ENCODE data around the gene ZNF12. TPM values are rescaled to one million over a fixed set of nuclear protein-coding genes. Genes with fewer than 3 reads are reported as not detected.
"Not testable (repeated sequence)": the region's sequence is repeated elsewhere in the genome, so short reads cannot be mapped to it uniquely, and the experiment has no call there.

The ZNF12 gene
- total and polyA plus RNA-seq, 9 donors: 15.4 to 23.9 (median 19.7) TPM

DNA sequence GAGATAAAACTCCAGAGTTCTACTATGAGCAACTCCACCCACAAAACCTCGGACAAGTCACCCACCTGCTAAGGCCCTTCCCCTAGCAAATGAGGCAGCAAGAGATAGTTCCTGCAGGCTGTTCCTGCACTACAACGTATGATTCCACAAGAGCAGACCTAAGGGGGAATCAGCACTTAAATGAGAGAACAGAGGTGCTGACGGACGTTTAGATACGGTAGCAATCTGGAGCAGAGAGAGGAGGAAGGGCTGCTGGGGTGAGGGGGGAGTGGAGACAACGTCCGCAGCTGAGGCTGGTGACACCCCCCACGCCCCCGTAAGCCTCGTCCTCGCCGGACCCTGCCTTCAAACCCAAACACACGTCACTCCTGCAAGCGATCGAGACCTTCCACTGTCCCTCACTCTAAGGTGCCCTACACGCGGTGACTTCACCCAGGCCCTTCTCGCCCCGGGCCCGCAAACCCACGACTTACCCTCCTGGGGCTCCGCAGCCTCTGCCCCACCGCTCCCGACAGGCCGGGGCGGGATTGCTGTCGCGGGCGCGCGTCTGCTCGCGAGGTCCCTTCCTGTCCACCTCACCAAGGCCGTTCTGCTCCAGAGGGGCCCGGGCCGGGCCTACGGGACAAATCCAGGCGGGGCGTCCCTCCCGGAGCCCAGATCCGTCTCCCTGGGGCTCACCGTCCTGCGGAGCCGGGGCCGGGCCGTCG is 635 bp downstream of the ZNF12 start:
- peaks cover 28% of the 10 kb centered on the region for H3K36me3 ChIP-seq (ENCODE audit: control insufficient read depth, insufficient read depth, low read length)
- peak; percentile 51 for DNase-seq
- peaks cover 2% of the 10 kb centered on the region for H3K27me3 ChIP-seq (ENCODE audit: control insufficient read depth, insufficient read depth, low read length)
- peak overlapping the region; percentile 89 for H3K27ac ChIP-seq (ENCODE audit: low read length)
- peak overlapping the region; percentile 98 for H3K4me3 ChIP-seq (ENCODE audit: low read length)
- peaks cover 20% of the 10 kb centered on the region for H3K4me1 ChIP-seq (ENCODE audit: control insufficient read depth, insufficient read depth, low read length)
- peaks cover 19% of the 10 kb centered on the region for H3K9me3 ChIP-seq (replicated peaks; ENCODE audit: control insufficient read depth, low read depth, low read length)
- 0% methylated on average over 35 of the region's 47 CpGs for WGBS (ENCODE audit: insufficient coverage)

DNA sequence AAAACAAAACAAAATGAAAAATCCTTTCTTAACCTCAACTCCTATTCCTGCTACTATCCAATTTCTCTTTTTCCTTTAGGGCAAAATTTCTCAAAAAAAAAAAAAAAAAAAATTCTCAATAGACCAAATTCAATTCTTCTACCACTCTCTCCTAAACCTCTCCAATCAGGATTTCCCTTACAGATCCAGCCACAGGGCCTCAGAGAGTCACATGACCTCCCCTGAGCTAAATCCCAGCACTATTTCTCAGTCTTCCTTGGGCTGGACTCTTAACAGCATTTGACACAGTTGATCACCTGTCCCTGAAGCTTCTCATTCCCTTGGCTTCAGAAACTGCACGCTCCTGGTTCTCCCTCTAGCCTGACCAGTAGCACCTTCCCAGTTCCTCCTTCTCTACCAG is 4.9 kb downstream of the ZNF12 start:
- H3K9me3 ChIP-seq (replicated peaks; ENCODE audit: control insufficient read depth, low read depth, low read length): peaks cover 51% of the 10 kb centered on the region
- H3K27ac ChIP-seq (ENCODE audit: low read length): no peak overlapping the region
- no peak overlapping the region for H3K4me3 ChIP-seq (ENCODE audit: low read length)
- peaks cover 63% of the 10 kb centered on the region for H3K36me3 ChIP-seq (ENCODE audit: control insufficient read depth, insufficient read depth, low read length)
- H3K27me3 ChIP-seq (ENCODE audit: control insufficient read depth, insufficient read depth, low read length): no peaks in the 10 kb centered on the region
- DNase-seq: no peak
- peaks cover 17% of the 10 kb centered on the region for H3K4me1 ChIP-seq (ENCODE audit: control insufficient read depth, insufficient read depth, low read length)
- WGBS (ENCODE audit: insufficient coverage): 63% methylated on average over 1 of the region's 1 CpG

DNA sequence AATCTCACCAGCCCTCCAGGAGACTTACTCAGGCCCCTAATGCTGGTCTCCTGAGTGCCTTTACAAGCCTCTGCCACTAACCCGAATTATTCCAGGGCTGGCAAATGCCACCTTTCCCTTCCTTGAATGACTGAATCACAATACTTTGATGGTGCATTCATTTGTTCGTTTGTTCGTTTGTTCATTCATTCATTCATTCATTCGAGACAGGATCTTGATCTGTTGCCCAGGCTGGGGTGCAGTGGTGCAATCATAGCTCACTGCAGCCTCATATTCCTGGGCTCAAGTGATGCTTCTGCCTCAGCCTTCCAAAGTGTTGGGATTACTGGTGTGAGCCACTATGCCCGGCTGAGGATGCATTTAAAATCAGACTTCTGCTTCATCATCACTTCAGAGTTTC is 6.0 kb downstream of the ZNF12 start:
- no peak overlapping the region for H3K4me3 ChIP-seq (ENCODE audit: low read length)
- H3K36me3 ChIP-seq (ENCODE audit: control insufficient read depth, insufficient read depth, low read length): peaks cover 74% of the 10 kb centered on the region
- peaks cover 60% of the 10 kb centered on the region for H3K9me3 ChIP-seq (replicated peaks; ENCODE audit: control insufficient read depth, low read depth, low read length)
- no peak overlapping the region for H3K27ac ChIP-seq (ENCODE audit: low read length)
- DNase-seq: no peak
- H3K27me3 ChIP-seq (ENCODE audit: control insufficient read depth, insufficient read depth, low read length): no peaks in the 10 kb centered on the region
- 96% methylated on average over 4 of the region's 5 CpGs for WGBS (ENCODE audit: insufficient coverage)
- peaks cover 13% of the 10 kb centered on the region for H3K4me1 ChIP-seq (ENCODE audit: control insufficient read depth, insufficient read depth, low read length)

DNA sequence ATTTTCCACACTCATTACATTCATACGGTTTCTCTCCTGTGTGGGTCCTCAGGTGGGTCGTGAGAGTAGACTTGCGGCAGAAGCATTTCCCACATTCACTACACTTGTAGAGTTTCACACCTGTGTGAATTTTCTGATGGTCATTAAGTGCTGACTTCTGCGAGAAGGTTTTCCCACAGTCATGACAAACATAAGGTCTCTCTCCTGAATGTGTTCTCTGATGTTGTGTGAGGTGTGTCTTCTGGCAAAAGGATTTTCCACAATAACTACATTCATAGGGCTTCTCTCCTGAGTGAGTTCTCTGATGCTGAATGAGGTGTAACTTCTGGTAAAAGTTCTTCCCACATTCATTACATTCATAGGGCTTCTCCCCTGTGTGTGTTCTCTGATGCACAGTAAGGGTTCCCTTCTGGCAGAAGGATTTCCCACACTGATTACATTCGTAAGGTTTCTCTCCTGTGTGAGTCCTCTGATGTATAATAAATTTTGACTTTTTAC is 15.1 kb downstream of the ZNF12 start:
- Histone ChIP-seq H3K9me3 (replicated peaks; ENCODE audit: control insufficient read depth, low read depth, low read length) (peaks cover 87% of the 10 kb centered on the region), H3K36me3 (ENCODE audit: control insufficient read depth, insufficient read depth, low read length) (peaks cover 83% of the 10 kb centered on the region), H3K4me1 (ENCODE audit: control insufficient read depth, insufficient read depth, low read length) (no peaks in the 10 kb centered on the region), H3K27me3 (ENCODE audit: control insufficient read depth, insufficient read depth, low read length) (no peaks in the 10 kb centered on the region), H3K4me3 (ENCODE audit: low read length) (no peak overlapping the region), H3K27ac (ENCODE audit: low read length) (no peak overlapping the region)
- no peak for DNase-seq
- no CpG with 5 or more reads among the region's 5 CpGs for WGBS (ENCODE audit: insufficient coverage)

DNA sequence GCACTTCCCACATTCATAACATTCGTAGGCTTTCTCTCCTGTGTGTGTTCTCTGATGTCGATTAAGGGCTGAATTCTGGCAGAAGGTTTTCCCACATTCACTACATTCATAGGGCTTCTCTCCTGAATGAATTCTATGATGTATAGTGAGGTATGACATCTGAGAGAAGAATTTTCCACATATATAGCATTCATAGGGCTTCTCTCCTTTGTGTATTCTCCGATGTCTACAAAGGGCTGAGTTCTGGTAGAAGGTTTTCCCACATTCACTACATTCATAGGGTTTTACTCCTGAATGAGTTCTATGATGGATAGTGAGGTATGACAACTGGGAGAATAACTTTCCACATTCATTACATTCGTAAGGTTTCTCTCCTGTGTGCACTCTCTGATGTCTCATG is 15.6 kb downstream of the ZNF12 start:
- Histone ChIP-seq H3K4me3 (ENCODE audit: low read length) (no peak overlapping the region), H3K9me3 (replicated peaks; ENCODE audit: control insufficient read depth, low read depth, low read length) (peaks cover 87% of the 10 kb centered on the region), H3K27ac (ENCODE audit: low read length) (no peak overlapping the region), H3K27me3 (ENCODE audit: control insufficient read depth, insufficient read depth, low read length) (no peaks in the 10 kb centered on the region), H3K36me3 (ENCODE audit: control insufficient read depth, insufficient read depth, low read length) (peaks cover 80% of the 10 kb centered on the region), H3K4me1 (ENCODE audit: control insufficient read depth, insufficient read depth, low read length) (no peaks in the 10 kb centered on the region)
- WGBS (ENCODE audit: insufficient coverage): no CpG with 5 or more reads among the region's 4 CpGs
- DNase-seq: no peak

DNA sequence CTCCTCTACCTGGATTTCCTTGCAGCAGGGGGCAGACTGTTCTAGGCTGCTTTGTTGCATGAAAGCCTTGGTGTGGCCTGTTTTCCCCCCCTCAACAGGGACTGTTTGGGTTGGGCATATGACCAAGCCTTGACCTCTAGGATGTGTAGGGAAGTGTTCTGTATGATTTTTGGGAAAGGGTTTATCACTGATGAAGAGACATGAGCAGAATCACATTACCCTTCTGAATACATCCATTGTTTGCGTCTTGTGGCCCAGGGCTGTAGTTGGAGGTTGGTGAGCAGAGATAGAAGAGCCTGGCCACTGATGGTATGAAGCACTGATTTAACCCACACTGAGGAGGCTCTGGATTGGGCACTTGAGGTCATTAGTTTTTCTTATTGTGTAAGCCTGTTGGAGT is 26.6 kb downstream of the ZNF12 start:
- no CpG with 5 or more reads among the region's 1 CpG for WGBS (ENCODE audit: insufficient coverage)
- no peaks in the 10 kb centered on the region for H3K27me3 ChIP-seq (ENCODE audit: control insufficient read depth, insufficient read depth, low read length)
- H3K36me3 ChIP-seq (ENCODE audit: control insufficient read depth, insufficient read depth, low read length): no peaks in the 10 kb centered on the region
- no peak overlapping the region for H3K4me3 ChIP-seq (ENCODE audit: low read length)
- H3K4me1 ChIP-seq (ENCODE audit: control insufficient read depth, insufficient read depth, low read length): no peaks in the 10 kb centered on the region
- H3K9me3 ChIP-seq (replicated peaks; ENCODE audit: control insufficient read depth, low read depth, low read length): peaks cover 78% of the 10 kb centered on the region
- H3K27ac ChIP-seq (ENCODE audit: low read length): no peak overlapping the region
- DNase-seq: no peak

DNA sequence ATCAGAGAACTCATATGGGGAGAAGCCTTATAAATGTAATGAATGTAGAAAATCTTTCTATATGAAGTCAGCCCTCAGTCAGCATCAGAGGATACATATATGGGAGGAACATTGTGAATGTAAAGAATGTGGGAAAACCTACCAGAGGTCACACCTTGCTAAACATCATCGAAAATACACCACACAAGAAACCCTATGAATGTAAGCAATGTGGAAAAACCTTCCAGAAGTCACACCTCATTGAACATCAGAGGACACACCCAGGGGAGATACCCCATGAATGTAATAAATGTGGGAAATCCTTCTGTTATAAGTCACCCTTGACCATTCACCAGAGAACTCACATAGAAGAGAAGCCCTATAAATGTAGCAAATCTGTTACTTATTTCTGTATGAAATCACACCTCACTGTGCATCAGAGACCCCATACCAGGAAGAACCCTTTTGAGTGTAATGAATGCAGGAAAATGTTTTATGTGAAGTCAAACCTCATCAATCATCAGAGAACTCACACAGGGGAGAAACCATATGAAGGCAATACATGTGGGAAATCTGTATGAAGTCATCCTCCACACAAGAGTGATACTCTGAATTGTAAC is 30.8 kb downstream of the ZNF12 start:
- Histone ChIP-seq H3K9me3 (replicated peaks; ENCODE audit: control insufficient read depth, low read depth, low read length) (peaks cover 64% of the 10 kb centered on the region), H3K27me3 (ENCODE audit: control insufficient read depth, insufficient read depth, low read length) (no peaks in the 10 kb centered on the region), H3K27ac (ENCODE audit: low read length) (no peak overlapping the region), H3K4me3 (ENCODE audit: low read length) (no peak overlapping the region), H3K4me1 (ENCODE audit: control insufficient read depth, insufficient read depth, low read length) (no peaks in the 10 kb centered on the region), H3K36me3 (ENCODE audit: control insufficient read depth, insufficient read depth, low read length) (no peaks in the 10 kb centered on the region)
- no peak for DNase-seq
- no CpG with 5 or more reads among the region's 1 CpG for WGBS (ENCODE audit: insufficient coverage)

DNA sequence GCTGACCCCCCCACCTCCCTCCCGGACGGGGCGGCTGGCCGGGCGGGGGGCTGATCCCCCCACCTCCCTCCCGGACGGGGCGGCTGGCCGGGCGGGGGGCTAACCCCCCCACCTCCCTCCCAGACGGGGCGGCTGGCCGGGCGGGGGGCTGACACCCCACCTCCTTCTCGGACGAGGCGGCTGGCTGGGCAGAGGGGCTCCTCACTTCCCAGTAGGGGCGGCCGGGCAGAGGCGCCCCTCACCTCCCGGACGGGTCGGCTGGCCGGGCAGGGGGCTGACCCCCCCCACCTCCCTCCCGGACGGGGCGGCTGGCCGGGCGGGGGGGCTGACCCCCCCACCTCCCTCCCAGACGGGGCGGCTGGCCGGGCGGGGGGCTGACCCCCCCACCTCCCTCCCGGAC is 35.9 kb downstream of the ZNF12 start:
- H3K27ac ChIP-seq (ENCODE audit: low read length); H3K27me3 ChIP-seq (ENCODE audit: control insufficient read depth, insufficient read depth, low read length); H3K4me3 ChIP-seq (ENCODE audit: low read length); DNase-seq; H3K36me3 ChIP-seq (ENCODE audit: control insufficient read depth, insufficient read depth, low read length); H3K4me1 ChIP-seq (ENCODE audit: control insufficient read depth, insufficient read depth, low read length): not testable (repeated sequence)
- WGBS (ENCODE audit: insufficient coverage): 100% methylated on average over 6 of the region's 34 CpGs
- peaks cover 40% of the 10 kb centered on the region for H3K9me3 ChIP-seq (replicated peaks; ENCODE audit: control insufficient read depth, low read depth, low read length)

DNA sequence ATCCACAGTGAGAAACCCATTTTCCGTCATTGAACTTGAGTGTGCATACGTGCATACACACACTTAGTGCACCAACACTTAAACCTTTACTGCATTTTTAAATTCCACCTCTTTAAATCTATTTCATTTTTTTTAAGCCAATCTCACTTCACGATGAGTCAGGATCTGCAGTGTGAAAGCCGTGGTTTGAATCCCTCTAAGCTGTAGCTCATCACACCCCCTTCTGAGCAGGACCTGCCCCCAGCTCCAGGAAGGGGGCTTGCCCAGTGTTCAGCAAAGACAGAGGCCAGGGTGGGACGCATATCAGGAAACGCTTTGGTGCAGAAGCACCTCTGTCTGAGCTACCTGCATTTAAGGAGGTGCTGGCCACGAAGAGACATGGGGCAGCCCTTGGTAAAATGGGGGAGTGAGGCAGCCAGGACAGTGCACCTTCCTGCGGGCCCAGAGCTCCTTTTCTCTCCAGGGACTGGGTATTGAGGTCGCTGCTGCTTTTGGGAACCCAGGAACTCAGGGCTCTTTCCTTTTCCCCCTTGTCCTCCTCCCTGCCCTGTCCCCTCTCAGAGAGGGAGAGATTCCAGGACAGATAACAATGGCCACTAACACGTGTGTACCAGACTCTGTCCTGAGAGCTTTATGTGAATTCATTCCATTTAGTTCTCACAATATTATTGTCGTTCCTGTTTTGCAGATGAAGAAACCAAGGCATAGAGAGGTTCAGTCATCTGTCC is 48.0 kb downstream of the ZNF12 start:
- no peak for DNase-seq
- peaks cover 14% of the 10 kb centered on the region for H3K36me3 ChIP-seq (ENCODE audit: control insufficient read depth, insufficient read depth, low read length)
- H3K4me3 ChIP-seq (ENCODE audit: low read length): no peak overlapping the region
- H3K9me3 ChIP-seq (replicated peaks; ENCODE audit: control insufficient read depth, low read depth, low read length): no peaks in the 10 kb centered on the region
- no peak overlapping the region for H3K27ac ChIP-seq (ENCODE audit: low read length)
- peaks cover 3% of the 10 kb centered on the region for H3K27me3 ChIP-seq (ENCODE audit: control insufficient read depth, insufficient read depth, low read length)
- peaks cover 22% of the 10 kb centered on the region for H3K4me1 ChIP-seq (ENCODE audit: control insufficient read depth, insufficient read depth, low read length)
- 31% methylated on average over 8 of the region's 11 CpGs for WGBS (ENCODE audit: insufficient coverage)

DNA sequence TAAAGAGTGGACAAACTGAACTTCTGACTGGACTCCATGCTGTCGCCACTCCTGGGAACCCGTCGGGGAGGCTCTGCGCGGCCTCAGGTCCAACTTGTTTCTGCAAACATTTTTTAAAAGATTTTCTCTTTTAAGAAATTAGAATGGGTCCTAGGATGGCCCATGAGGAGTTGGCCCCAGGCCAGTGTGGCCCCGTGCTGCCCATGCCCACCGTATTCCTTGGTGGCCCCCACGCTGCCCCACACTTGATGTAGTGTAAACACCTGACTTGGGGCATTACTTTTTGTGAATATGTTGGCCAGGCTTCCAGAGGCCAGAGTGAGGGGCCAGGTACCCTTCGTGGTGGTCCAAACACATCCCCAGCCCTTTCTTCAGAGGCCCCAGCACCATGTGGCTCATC is 50.3 kb downstream of the ZNF12 start:
- H3K4me1 ChIP-seq (ENCODE audit: control insufficient read depth, insufficient read depth, low read length): peaks cover 22% of the 10 kb centered on the region
- H3K36me3 ChIP-seq (ENCODE audit: control insufficient read depth, insufficient read depth, low read length): peaks cover 26% of the 10 kb centered on the region
- 82% methylated on average over 7 of the region's 9 CpGs for WGBS (ENCODE audit: insufficient coverage)
- DNase-seq: no peak
- H3K9me3 ChIP-seq (replicated peaks; ENCODE audit: control insufficient read depth, low read depth, low read length): peaks cover 10% of the 10 kb centered on the region
- no peak overlapping the region for H3K4me3 ChIP-seq (ENCODE audit: low read length)
- H3K27me3 ChIP-seq (ENCODE audit: control insufficient read depth, insufficient read depth, low read length): peaks cover under 1% of the 10 kb centered on the region
- no peak overlapping the region for H3K27ac ChIP-seq (ENCODE audit: low read length)
